HG03103 (cell line): ENCODE results near the gene VCY.
"Not testable (repeated sequence)": the region's sequence is repeated elsewhere in the genome, so short reads cannot be mapped to it uniquely, and the experiment has no call there.

ENCODE experiments used
- ATAC-seq: cut with Tn5 transposase; IDR thresholded peaks from one replicate; pipeline ENCODE4 v1.9.1; 2021; ENCODE audit warnings: low read depth; ENCODE audit not compliant: unreplicated experiment

The VCY gene

GRCh38 chrY:13986373-13986772 lies at the start of gene VCY:
Gene VCY (minus strand): TSS chrY:13986473. CDS start chrY:13986440, 33 bp downstream.
- ATAC-seq, result not testable (repeated sequence)

DNA sequence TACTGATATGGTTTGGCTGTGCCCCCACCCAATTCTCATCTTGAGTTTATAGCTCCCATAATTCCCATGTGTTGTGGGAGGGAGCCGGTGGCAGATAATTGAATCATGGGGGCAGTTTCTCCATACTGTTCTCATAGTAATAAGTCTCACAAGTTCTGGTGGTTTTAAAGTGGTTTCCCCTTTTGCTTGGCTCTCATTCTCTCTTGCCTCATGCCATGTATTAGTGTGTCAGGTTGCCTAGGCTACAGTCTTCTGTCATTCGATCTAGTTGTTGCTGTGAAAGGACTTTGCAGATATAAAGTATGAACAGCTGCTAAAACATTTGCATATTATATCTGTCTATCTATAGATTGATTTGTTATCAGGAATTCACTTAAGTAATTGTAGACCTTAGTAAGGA lies 44.1 kb upstream of the VCY start:
- not testable (repeated sequence) for ATAC-seq

DNA sequence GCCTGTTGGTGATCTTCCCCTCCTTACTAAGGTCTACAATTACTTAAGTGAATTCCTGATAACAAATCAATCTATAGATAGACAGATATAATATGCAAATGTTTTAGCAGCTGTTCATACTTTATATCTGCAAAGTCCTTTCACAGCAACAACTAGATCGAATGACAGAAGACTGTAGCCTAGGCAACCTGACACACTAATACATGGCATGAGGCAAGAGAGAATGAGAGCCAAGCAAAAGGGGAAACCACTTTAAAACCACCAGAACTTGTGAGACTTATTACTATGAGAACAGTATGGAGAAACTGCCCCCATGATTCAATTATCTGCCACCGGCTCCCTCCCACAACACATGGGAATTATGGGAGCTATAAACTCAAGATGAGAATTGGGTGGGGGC lies 25.6 kb upstream of the VCY start:
- not testable (repeated sequence) for ATAC-seq

- not testable (repeated sequence) for ATAC-seq
Measured at GRCh38 chrY:13942406-13942805, 43.9 kb downstream of the VCY start.
